Measurements from ENCODE around the gene RBMS1.

RBMS1 gene

GRCh38 chr2:160324917-160325316 lies 168.7 kb downstream of the RBMS1 start:
- DNase-seq, result peak; percentile 61

GRCh38 chr2:160324161-160324800 lies 169.3 kb downstream of the RBMS1 start:
- peak; percentile 66 for DNase-seq

GRCh38 chr2:160322320-160322719 lies 171.3 kb downstream of the RBMS1 start:
- DNase-seq, result peak; percentile 83

- DNase-seq, result no peak
Measured at GRCh38 chr2:160321006-160321405, 172.6 kb downstream of the RBMS1 start.

GRCh38 chr2:160319700-160320099 lies 173.9 kb downstream of the RBMS1 start:
- no peak for DNase-seq

- DNase-seq, result no peak
Measured at GRCh38 chr2:160318218-160318617, 175.4 kb downstream of the RBMS1 start.

- DNase-seq, result no peak
Measured at GRCh38 chr2:160317181-160318099, 176.2 kb downstream of the RBMS1 start.

- no peak for DNase-seq
Measured at GRCh38 chr2:160315337-160315736, 178.3 kb downstream of the RBMS1 start.

GRCh38 chr2:160310118-160310828 lies 183.3 kb downstream of the RBMS1 start:
- DNase-seq, result no peak

- no peak for DNase-seq
Measured at GRCh38 chr2:160309585-160309984, 184.0 kb downstream of the RBMS1 start.

GRCh38 chr2:160308915-160309314 lies 184.7 kb downstream of the RBMS1 start:
- no peak for DNase-seq

GRCh38 chr2:160308476-160308875 lies 185.1 kb downstream of the RBMS1 start:
- DNase-seq, result no peak

GRCh38 chr2:160306985-160307384 lies 186.6 kb downstream of the RBMS1 start:
- DNase-seq, result no peak

- DNase-seq, result no peak
Measured at GRCh38 chr2:160305081-160305750, 188.4 kb downstream of the RBMS1 start.

GRCh38 chr2:160303527-160303926 lies 190.1 kb downstream of the RBMS1 start:
- no peak for DNase-seq

- DNase-seq, result no peak
Measured at GRCh38 chr2:160303076-160303475, 190.5 kb downstream of the RBMS1 start.

GRCh38 chr2:160301420-160301819 lies 192.2 kb downstream of the RBMS1 start:
- DNase-seq, result peak; percentile 83

- DNase-seq, result peak; percentile 48
Measured at GRCh38 chr2:160300203-160300602, 193.4 kb downstream of the RBMS1 start.

GRCh38 chr2:160299540-160299939 lies 194.1 kb downstream of the RBMS1 start:
- peak; percentile 82 for DNase-seq

GRCh38 chr2:160298960-160299359 lies 194.6 kb downstream of the RBMS1 start:
- no peak for DNase-seq

- DNase-seq, result peak; percentile 23
Measured at GRCh38 chr2:160295519-160296207, 197.9 kb downstream of the RBMS1 start.

GRCh38 chr2:160294889-160295288 lies 198.7 kb downstream of the RBMS1 start:
- DNase-seq, result no peak
